SK-N-MC (cell line): ENCODE data around the gene RAB36.

Experiments used
- EZH2 ChIP-seq: fragments of 200-600 bp; sonication (generic); IDR thresholded peaks from one replicate; pipeline ENCODE4 v1.6.1; 2017; ENCODE audit warnings: antibody characterized with exemption
- POLR2AphosphoS5 ChIP-seq: IDR thresholded peaks from 2 replicates; pipeline ENCODE4 v1.6.1; 2012; ENCODE audit warnings: mild to moderate bottlenecking, low read depth, low read length, borderline replicate concordance

GRCh38 chr22:23151827-23152226, 6.5 kb downstream of the RAB36 start:
- TF ChIP-seq EZH2, result no peak
- TF ChIP-seq POLR2AphosphoS5, result no peak
